HG03354 (cell line): Measurements from ENCODE around the gene MAP2K2.

Source experiments
- ATAC-seq: cut with Tn5 transposase; IDR thresholded peaks from one replicate; pipeline ENCODE4 v1.9.1; 2021; ENCODE audit warnings: mild to moderate bottlenecking; ENCODE audit not compliant: unreplicated experiment, poor library complexity, severe bottlenecking

Gene MAP2K2

DNA sequence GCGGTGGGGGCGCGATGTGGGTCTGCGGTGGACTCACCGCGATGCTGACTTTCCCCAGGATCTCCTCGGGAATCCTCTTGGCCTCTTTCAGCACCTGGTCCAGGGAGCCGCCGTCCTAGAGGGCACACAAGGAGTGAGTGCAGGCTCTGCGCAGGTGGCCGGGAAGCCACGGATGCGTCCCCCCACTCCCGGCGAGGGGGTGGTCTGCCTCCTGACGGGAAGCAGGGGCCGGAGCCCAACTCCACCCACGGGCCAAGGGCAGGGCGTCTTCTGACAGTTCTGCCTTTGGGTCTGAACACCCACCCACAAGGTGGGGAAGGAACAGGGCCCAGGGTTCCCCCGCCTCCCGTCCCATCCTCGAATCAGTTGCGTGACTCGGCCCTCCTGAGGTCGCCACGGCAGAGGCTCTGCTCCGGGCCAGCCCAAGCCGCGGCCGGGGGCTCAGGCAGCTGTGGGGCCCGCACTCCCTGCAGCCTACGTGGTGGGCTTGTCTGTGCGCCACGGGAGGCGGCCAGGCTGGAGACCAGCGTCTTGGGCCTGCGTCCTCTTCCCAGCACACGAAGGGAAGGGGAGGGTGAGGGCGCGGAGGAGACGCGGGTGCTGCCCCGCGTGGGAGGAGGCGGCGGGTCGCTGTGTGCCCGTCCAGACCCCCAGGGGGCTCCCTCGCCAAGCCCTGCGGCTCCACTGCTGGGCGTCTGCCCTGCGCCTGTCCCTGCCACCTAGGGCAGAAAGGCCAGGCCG lies 21.4 kb downstream of the MAP2K2 start:
- ATAC-seq = no peak

DNA sequence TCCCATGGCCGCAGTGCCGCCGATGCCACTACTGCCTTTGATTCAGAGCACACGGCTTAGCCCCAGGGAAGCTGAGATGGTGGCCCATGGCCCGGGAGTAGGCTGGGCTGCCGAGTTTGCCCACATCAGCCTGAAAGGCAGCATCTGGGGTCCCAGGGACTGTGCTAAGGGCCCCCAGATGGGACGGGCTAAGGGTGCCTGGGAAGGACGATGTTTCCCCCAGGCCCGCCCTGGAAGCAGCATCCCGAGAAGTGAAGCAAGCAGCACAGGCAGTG lies 22.5 kb downstream of the MAP2K2 start:
- ATAC-seq = no peak

- no peak for ATAC-seq
Observed at GRCh38 chr19:4100647-4101495, 23.1 kb downstream of the MAP2K2 start.

- no peak for ATAC-seq
Observed at GRCh38 chr19:4099041-4099764, 24.7 kb downstream of the MAP2K2 start.

DNA sequence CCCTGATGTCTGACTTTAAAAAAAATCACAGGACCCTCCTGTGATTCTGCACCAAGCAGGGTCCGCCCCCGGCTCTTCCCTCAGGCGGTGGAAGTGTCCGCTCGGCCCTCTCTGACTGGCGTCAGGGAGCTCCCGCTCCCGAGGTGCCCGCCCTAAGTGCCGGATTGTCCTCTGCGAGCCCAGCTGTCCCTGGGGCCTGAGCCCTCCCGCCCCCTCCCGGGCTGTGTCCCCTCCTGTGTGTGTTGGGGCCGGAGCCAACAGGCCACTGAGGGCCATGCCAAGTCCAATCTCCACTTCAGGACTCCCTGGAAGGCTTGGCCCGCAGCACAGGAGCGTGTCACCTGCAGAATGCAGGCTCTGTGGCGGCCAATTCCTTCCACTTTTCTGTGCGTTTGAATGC lies 25.4 kb downstream of the MAP2K2 start:
- ATAC-seq = no peak

- ATAC-seq = no peak
Observed at GRCh38 chr19:4097501-4097900, 26.4 kb downstream of the MAP2K2 start.

DNA sequence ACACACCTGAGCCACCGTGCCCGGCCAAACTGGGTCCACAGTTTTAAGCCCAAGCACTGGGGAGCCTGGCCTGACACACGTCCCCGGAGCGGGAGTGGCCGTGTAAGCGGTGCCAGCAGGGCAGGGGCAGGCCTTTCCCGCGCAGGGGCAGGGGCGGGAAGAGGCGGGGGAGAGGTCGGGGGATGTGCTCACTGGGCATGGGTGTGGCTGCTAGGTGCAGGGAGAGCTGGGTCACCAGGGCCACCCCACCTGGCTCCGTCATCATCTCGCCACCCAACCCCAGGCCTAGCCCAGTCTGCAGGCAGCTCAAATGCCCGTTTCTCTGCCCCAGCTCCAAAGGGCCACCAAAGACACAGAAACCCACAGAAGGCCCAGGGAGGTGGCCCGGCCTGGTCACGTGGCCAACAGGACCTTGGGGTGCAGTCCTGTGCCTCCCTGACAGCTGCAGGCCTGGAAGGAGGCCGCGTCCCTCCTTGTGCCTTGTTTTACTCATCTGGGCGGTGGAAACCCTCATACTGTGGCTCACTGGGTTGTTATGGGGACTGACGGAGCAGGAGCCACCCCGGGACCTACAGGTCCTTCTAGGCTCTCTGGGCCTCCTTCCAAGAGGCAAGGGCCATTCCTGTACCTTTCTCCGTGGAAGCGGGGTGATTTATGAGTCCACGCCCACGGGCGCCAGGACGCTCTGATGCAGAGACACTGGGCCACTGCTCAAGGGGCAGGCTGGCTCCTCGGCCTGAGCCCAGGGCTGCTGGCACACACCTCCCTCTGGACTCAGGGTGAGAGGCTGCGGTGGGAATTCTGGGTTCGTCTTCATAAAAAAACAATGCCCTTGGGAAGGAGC lies 27.7 kb downstream of the MAP2K2 start:
- ATAC-seq = no peak

DNA sequence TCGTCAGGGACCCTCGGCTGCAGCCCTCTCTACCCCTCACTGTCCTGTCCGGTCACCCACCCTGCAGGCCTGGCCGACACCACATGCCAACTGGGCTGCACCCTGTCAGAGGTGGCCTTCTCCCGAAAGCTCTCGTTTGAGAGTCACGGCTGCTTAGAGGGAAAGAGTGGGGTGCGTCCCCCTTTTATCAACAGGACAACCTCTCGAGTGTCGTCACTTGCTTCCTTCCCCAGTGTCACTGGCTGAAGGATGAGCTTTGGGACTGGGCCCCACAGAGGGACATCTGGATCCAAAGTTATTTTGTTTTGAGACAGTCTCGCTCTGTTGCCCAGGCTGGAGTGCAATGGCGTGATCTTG lies 28.5 kb downstream of the MAP2K2 start:
- no peak for ATAC-seq

GRCh38 chr19:4094761-4095487 lies 29.0 kb downstream of the MAP2K2 start:
- no peak for ATAC-seq

- ATAC-seq = no peak
Observed at GRCh38 chr19:4094291-4094690, 29.6 kb downstream of the MAP2K2 start.

GRCh38 chr19:4093643-4094175 lies 30.2 kb downstream of the MAP2K2 start:
- no peak for ATAC-seq

GRCh38 chr19:4090356-4091220 lies 33.3 kb downstream of the MAP2K2 start:
- no peak for ATAC-seq

DNA sequence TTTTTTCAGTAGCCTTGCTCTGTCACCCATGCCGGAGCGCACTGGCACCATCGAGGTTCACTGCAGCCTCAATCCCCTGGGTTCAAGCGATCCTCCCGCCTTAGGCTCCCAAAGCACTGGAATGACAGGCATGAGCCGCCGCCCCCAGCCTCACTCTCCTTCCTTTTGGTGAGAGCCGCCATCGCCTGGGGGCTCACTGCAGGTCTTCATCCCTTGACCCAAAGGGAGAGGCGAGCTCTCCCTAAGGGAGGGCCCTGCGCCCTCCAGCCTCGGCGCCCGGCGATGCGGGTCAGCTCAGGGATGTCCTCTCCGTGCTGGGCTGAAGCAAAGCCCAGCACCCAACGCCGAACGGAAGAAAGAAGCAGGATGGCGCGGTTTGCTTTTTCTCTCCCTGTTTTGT lies 34.0 kb downstream of the MAP2K2 start:
- peak; percentile 4 for ATAC-seq

DNA sequence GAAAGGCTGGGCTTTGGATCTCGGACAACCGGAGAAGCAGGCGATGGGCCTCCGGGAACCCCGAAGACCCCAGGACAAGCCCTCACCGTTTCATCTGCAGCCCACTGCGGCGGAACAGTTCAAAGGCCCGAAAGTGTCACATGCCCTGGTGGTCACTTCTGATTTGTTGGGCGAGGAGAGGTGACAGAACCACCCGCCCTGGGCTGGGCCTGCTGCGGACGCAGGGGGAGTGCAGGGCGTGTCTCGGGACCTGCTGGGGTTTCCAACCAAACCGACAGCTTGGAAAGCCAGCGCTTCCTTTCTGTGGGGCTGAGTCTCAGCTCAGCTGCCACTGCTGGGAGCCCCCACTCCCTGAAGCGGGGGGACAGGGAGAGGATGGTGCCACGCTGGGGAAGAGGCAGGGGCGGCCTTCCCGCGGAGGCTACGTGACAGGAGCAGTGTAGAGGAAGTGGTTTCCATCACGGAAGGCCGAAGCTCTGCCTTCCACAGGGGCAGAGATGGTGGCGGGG lies 34.5 kb downstream of the MAP2K2 start:
- peak; percentile 65 for ATAC-seq

- ATAC-seq = peak; percentile 24
Observed at GRCh38 chr19:4088975-4089374, 34.9 kb downstream of the MAP2K2 start.

GRCh38 chr19:4087787-4088679 lies 35.9 kb downstream of the MAP2K2 start:
- ATAC-seq = no peak

DNA sequence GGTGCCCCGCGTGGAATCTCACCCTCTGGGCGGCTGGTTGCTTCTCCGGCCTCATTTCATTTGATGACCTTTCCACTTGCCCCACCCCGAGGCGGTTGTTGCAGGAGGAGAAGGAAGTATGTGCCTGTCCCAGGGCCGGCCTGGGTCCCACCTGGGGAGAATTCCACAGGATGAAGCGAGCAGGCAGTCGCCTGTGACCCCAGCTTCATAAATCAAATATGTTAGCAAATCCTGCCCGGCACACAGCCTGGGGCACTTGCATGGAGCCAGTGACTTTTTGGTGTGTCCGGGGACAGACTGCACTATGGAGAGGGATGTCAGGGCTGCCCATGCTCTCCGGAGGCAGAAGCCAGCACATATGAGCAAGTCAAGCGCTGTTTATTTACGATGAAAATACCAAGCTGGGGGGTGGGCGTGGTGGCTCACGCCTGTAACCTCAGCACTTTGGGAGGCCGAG lies 37.5 kb downstream of the MAP2K2 start:
- ATAC-seq = no peak
